IPS-15b (cell line): ENCODE results near the gene GLDN.

ENCODE experiments used
- H3K27me3 ChIP-seq: one replicate; pipeline ENCODE4 v1.6.1; 2013; ENCODE audit warnings: low read length; ENCODE audit not compliant: control insufficient read depth, insufficient read depth
- H3K36me3 ChIP-seq: one replicate; pipeline ENCODE4 v1.6.1; 2013; ENCODE audit warnings: low read length; ENCODE audit not compliant: control insufficient read depth, insufficient read depth
- H3K4me1 ChIP-seq: one replicate; pipeline ENCODE4 v1.6.1; 2013; ENCODE audit warnings: mild to moderate bottlenecking, low read length; ENCODE audit not compliant: control insufficient read depth, insufficient read depth
- H3K4me3 ChIP-seq: one replicate; pipeline ENCODE4 v1.5.1; 2013; ENCODE audit warnings: low read depth, low read length
- H3K9ac ChIP-seq: one replicate; pipeline ENCODE4 v1.6.1; 2013; ENCODE audit warnings: low read depth, mild to moderate bottlenecking, low read length
- H3K9me3 ChIP-seq: one replicate; pipeline ENCODE4 v1.6.1; 2013; ENCODE audit warnings: mild to moderate bottlenecking, low read length; ENCODE audit not compliant: control insufficient read depth, insufficient read depth

Gene GLDN

DNA sequence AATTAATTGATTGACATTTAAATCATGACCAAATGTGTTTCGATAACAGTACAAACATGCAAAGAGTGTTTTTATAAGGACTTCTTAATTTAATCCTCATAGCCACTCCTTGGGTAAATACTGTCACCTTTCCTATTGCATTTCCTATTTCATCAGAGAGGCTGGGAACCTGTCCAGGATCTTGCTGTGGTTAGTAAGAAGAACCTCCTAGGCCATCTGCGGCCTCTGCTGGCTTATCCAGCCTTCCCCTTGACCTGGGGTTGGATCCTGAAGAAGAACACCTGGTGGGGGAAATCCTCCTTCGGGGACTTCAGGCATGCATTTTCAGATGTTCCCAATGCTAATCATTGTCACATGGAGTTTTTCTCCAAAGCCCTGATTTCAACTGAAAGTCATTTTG, 25.5 kb downstream of the GLDN start:
- Histone ChIP-seq H3K4me3 (no peak overlapping the region), H3K36me3 (no peaks in the 10 kb centered on the region), H3K9me3 (no peaks in the 10 kb centered on the region), H3K9ac (no peak overlapping the region), H3K4me1 (peaks cover 4% of the 10 kb centered on the region), H3K27me3 (no peaks in the 10 kb centered on the region)

DNA sequence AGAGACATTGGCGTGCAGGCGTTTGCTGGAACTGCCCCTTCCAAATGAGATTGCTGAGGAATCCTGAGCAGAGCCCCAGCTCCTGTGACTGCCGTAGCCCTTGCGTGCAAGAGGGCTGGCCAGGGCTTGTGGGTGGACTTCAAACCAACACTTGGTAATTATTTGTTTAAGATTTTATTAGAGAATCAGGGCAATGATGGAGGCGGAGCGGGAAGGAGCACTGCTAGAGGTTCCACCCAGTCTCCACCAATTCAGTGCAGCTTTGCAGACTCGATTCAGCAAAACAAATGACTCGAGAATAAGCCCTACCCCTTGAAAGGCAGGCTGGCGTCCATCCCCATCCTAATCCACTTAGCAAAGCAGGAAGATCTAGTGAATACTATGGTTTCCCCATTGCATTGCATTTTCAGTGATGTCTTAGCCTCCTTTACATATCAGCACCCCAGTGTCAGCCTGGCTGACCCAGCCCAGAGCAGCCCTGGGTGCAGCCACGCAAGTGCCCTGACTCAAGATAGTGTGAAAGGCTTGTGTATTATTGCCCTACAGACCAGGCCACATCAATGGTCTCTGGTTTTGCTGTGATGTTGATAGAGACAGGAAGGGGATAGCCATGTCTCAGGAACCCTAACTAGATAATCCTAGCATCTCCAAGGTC, 26.0 kb downstream of the GLDN start:
- H3K9me3 ChIP-seq = no peaks in the 10 kb centered on the region
- H3K9ac ChIP-seq = no peak overlapping the region
- no peak overlapping the region for H3K4me3 ChIP-seq
- H3K4me1 ChIP-seq = peaks cover 4% of the 10 kb centered on the region
- H3K27me3 ChIP-seq = no peaks in the 10 kb centered on the region
- H3K36me3 ChIP-seq = no peaks in the 10 kb centered on the region

DNA sequence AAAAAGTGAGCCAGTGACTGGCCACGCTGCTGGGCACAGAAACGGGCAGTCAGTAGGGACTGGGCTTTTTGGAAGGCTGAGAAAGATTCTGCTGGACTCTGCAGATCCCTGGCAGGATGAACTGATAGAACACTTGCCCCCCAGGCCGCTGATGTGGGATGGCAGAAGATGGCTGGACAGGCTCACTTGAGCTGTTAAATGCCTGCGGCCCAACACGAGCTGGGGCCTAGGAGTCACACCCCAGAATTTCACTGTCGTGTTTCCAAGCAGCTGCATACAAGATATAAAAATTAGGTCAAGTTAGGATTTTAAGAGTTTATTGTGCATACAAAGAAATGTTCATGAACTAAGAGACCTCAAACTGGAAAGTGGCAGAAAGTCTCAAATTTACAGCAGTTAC, 26.9 kb downstream of the GLDN start:
- Histone ChIP-seq H3K9me3 (no peaks in the 10 kb centered on the region), H3K4me3 (no peak overlapping the region), H3K4me1 (peaks cover 4% of the 10 kb centered on the region), H3K27me3 (no peaks in the 10 kb centered on the region), H3K9ac (no peak overlapping the region), H3K36me3 (no peaks in the 10 kb centered on the region)

DNA sequence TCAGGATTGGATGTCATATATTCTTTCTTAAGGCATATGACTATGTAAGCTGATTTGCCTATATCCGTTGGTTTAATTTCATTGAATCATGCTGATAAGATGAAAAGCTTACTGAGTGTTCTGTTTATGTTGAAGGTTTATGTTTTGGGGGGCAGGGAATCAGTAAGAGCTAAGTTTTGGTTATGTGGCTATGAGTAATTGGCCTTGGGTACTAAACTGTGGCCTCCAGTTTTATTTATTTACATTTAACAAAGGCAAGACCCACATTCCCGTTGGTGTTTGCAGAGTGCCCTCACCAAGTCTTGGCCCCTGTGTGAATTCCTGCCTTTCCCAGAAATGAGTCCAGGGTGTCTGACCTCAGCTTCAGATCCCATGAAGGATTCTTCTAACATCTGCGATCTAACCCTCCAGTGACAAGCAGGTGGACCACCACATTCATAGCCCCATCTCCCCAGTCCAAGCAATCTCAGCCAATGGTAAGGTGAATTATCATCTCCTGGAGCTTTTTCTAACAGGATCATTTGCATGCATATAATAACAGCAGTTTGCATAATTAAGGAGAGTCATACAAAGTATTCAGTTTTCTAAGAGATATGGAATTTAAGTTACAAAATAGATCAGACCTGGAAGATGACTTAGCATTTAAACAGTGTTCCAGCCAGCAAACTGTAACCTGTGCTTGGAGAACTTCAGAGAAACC, 27.4 kb downstream of the GLDN start:
- H3K4me3 ChIP-seq = no peak overlapping the region
- H3K27me3 ChIP-seq = no peaks in the 10 kb centered on the region
- no peaks in the 10 kb centered on the region for H3K9me3 ChIP-seq
- H3K4me1 ChIP-seq = peaks cover 4% of the 10 kb centered on the region
- no peak overlapping the region for H3K9ac ChIP-seq
- H3K36me3 ChIP-seq = no peaks in the 10 kb centered on the region

DNA sequence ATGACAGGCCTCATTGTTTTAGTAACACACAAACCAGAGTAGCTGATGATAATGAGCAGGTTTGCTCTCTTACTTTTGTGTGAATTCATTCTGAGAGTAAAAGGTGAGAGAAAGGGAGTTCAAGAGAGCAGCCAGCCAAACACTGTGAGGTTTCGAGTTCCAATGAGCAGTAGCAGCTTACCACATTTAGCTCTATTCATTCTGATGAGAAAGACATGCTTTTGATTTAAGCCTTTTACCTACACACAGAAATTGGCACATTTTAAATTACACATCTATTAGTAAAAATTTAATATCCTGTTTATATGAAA, 28.0 kb downstream of the GLDN start:
- Histone ChIP-seq H3K36me3 (no peaks in the 10 kb centered on the region), H3K9ac (no peak overlapping the region), H3K9me3 (no peaks in the 10 kb centered on the region)

DNA sequence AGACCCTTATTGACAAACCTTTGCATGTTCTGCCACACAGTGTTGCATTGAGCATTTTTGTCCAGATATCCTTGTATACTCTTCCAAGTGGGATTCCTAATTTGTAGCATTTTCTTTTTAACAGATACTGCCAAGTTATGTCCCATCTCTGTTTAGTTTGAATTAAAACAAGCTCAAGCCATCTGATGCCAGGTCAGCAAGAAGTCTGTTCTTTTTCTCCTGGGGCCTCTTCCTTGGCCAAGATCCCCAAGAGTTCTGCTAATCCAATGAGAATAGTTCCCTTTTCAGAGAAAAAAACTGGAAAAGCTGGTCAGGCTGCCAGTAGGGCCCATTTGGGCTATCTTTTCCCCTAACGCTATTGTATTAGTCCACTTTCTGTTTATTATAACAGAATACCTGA, 29.8 kb downstream of the GLDN start:
- Histone ChIP-seq H3K4me1 (peaks cover 4% of the 10 kb centered on the region), H3K36me3 (no peaks in the 10 kb centered on the region), H3K27me3 (no peaks in the 10 kb centered on the region), H3K9ac (no peak overlapping the region), H3K9me3 (no peaks in the 10 kb centered on the region), H3K4me3 (no peak overlapping the region)

More for the DNA sequence above, 28.0 kb downstream of the GLDN start:
- Histone ChIP-seq H3K4me3 (no peak overlapping the region), H3K27me3 (no peaks in the 10 kb centered on the region), H3K4me1 (peaks cover 4% of the 10 kb centered on the region)

DNA sequence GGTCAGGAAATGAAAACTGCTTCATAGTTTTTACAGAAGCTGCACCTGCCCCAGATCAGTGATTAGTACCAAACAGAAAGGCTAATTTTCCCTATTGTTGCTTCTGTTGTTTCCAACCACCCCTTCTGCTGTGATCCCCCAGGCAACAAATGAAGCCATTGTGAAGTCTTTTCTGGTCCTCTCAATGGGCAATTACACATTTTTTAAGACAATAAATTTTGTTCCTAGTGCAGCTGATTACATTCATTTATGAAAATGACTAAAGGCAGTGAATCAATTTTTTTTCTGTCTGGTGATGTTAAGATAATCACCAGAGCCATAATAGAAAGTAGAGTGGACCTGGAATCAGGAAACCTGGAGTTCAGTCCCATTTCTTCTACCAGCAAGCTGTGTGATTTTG, 32.7 kb downstream of the GLDN start:
- no peaks in the 10 kb centered on the region for H3K9me3 ChIP-seq
- no peak overlapping the region for H3K9ac ChIP-seq
- no peaks in the 10 kb centered on the region for H3K27me3 ChIP-seq
- H3K36me3 ChIP-seq = no peaks in the 10 kb centered on the region
- no peak overlapping the region for H3K4me3 ChIP-seq
- H3K4me1 ChIP-seq = peaks cover 2% of the 10 kb centered on the region

DNA sequence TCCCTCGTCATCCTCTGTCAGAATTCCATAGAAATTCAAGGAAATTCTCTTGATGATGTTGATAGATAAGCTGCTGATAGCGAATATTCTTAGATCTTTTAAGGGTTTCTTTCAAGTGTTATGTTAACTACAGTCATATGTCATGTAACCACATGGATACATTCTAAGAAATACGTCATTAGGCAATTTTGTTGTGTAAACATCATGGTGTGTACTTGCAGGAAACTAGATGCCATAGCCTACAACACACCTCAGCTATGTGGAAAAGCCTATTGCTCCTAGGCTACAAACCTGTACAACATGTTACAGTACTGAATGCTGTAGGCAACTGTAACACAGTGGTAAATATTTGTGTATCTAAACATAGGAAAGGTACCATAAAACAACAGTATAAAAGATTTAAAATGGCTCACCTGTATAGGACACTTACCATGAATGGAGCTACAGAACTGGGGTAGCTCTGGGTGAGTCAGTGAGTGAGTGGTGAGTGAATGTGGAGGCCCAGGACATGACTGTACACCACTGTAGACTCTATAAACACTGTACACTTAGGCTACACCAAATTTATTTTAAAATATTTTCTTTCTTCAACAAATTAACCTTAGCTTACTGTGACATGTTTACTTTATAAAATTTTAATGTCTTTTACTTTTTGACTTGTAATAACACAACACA, 34.6 kb downstream of the GLDN start:
- H3K4me3 ChIP-seq = no peak overlapping the region
- no peaks in the 10 kb centered on the region for H3K27me3 ChIP-seq
- H3K9ac ChIP-seq = no peak overlapping the region

DNA sequence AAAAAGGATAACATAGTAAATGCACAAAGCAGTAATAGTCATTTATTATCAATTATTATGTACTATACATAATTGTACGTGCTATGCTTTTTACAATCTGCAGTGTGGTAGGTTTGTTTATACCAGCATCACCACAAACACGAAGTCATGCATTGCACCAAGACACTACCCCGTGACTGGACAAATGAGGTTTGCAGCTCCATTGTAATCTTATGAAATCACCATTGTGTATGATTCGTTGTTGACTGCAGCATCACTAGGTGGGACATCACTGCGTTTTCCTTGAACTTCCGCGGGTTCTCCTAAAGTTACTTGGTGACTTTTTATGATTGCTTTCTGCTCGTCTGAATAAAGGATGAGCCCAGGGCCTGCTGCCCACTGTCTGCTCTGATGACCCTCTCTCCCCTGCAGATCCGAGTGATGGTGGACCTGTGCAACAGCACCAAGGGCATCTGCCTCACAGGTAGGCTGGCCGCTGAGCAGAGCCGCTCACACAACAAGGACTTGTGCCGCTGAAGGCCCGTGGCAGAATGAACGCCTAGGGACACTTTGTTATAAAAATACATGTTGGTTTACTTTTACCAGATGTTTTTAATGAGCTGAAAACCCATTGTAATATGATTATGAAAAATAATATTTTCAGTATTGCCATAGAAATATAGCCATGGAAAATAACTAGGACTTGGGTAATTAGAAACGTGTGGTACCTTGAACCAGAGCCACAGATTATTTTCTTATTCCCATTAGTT, 35.8 kb downstream of the GLDN start:
- Histone ChIP-seq H3K9ac (no peak overlapping the region), H3K9me3 (no peaks in the 10 kb centered on the region), H3K36me3 (no peaks in the 10 kb centered on the region), H3K4me3 (no peak overlapping the region), H3K27me3 (no peaks in the 10 kb centered on the region), H3K4me1 (no peaks in the 10 kb centered on the region)

More for the DNA sequence above, 34.6 kb downstream of the GLDN start:
- Histone ChIP-seq H3K4me1 (no peaks in the 10 kb centered on the region), H3K9me3 (no peaks in the 10 kb centered on the region), H3K36me3 (no peaks in the 10 kb centered on the region)

DNA sequence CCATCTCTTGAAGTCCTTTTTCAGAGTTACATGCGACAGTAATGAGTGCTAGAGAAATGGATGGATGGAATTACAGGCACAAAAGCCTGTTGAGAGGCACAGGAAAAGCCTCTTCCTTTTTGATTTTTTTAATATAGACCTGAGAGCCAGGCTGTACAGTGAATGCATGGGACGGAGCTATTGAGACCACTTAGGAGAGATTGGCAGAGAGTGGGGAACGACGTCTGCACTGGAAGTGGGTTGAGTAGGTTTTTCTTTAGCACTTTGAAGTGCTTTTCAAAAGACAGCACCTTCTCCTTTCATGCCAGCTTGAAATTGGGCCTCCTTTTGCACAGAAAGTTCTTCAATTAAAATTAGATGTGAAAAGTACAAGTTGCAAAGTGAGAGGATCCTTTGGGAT, 37.0 kb downstream of the GLDN start:
- H3K36me3 ChIP-seq = no peaks in the 10 kb centered on the region
- no peaks in the 10 kb centered on the region for H3K27me3 ChIP-seq
- no peaks in the 10 kb centered on the region for H3K9me3 ChIP-seq
- no peak overlapping the region for H3K9ac ChIP-seq
- no peaks in the 10 kb centered on the region for H3K4me1 ChIP-seq
- no peak overlapping the region for H3K4me3 ChIP-seq

DNA sequence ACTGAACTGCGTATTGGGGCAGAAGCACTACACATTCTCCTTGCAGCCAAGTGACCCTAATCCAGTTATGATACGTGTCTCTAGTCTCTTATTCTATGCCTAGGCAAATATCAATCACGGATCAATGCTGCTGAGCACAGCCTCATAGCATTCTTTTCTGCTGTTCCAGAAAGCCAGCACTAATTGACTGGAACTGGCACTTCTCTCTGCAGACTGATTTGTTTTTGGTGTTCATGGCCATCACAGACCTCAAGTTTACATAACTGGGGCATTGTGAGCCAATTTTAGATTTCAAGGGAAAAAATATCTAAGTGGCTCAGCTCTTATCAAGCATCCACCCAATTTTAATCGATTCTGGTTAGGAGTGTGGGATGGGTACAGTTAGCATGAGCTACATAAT, 37.9 kb downstream of the GLDN start:
- Histone ChIP-seq H3K4me3 (no peak overlapping the region), H3K36me3 (no peaks in the 10 kb centered on the region), H3K27me3 (no peaks in the 10 kb centered on the region), H3K4me1 (no peaks in the 10 kb centered on the region), H3K9ac (no peak overlapping the region), H3K9me3 (no peaks in the 10 kb centered on the region)
